ENCODE data around the gene TMEM236. TPM values are rescaled to one million over a fixed set of nuclear protein-coding genes. Genes with fewer than 3 reads are reported as not detected.

Gene TMEM236
- total RNA-seq, 1 experiment from 2014 or later, result 0.24 TPM

GRCh38 chr10:17735166-17735941 is 16.6 kb upstream of the TMEM236 start:
- Histone ChIP-seq H3K79me2 (ENCODE audit: low read depth) (no peaks in the 10 kb centered on the region), H3K4me1 (replicated peaks; ENCODE audit: insufficient read depth) (no peaks in the 10 kb centered on the region), H3K9me3 (ENCODE audit: insufficient read depth, low read depth) (no peaks in the 10 kb centered on the region), H3F3A (ENCODE audit: insufficient read depth, low read depth) (no peaks in the 10 kb centered on the region), H3K9me2 (ENCODE audit: insufficient read depth) (no peaks in the 10 kb centered on the region), H3K27ac (no peak overlapping the region), H3K36me3 (ENCODE audit: low read depth) (no peaks in the 10 kb centered on the region), H3K27me3 (ENCODE audit: insufficient read depth, low read depth) (no peaks in the 10 kb centered on the region), H4K20me1 (ENCODE audit: insufficient read depth) (no peaks in the 10 kb centered on the region), H3K4me2 (no peak overlapping the region), H3K4me3 (no peak overlapping the region), H2AFZ (no peak overlapping the region)
- intact Hi-C loops (cut with micrococcal nuclease; ENCODE audit: unreplicated experiment), result loop anchor here (5.0 kb wide), 2 partner anchors 118 to 367 kb away; partner anchors contain the start of gene HACD1
- BruUV-seq (replicated peaks), result no TSS peak
- TF ChIP-seq EZH2 (IDR thresholded peaks at IDR 0.05; ENCODE audit: low read depth) (no peak), CTCF (conservative IDR thresholded peaks at IDR 0.05) (no peak)
- DNase-seq, result no peak
- POLR2A ChIA-PET (ENCODE audit: unreplicated experiment), result interaction anchor here (0.5 kb wide), 1 partner anchor 342 kb away, joined by 4 read pairs; no protein-coding TSS in a partner anchor
- CTCF ChIA-PET, result interaction anchor here (0.6 kb wide), 1 partner anchor 59 kb away, joined by 3 read pairs; no protein-coding TSS in a partner anchor

DNA sequence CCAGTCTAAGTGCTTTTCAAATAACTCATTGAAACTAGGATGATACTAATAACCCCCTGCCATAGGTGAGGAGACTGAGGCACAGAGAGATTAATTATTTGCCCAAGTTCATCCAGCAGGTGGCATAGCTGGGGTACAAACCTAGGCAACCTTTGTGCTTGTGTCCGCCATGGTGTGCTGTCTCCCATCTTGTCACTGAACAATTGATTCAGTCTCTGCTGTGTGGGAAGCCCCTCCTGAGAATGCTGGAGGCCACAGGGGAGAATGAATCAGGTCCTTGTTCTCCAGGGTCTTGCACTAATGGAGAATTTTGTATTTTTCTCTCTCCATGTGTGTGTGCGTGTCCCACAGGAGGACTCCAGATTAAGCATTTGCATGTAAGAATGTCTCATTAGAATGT is 15.8 kb upstream of the TMEM236 start:
- intact Hi-C loops (cut with micrococcal nuclease; ENCODE audit: unreplicated experiment), result loop anchor here (2.0 to 5.0 kb wide), 3 partner anchors 119 to 479 kb away; partner anchors contain the start of gene HACD1
- CTCF ChIA-PET, result interaction anchor here (0.6 kb wide), 1 partner anchor 60 kb away, joined by 3 read pairs; no protein-coding TSS in a partner anchor
- BruUV-seq (replicated peaks), result no TSS peak

More for the DNA sequence above, 15.8 kb upstream of the TMEM236 start:
- no peaks in the 10 kb centered on the region for H3K36me3 ChIP-seq (ENCODE audit: low read depth)
- no peak overlapping the region for H3K4me2 ChIP-seq
- H3K27me3 ChIP-seq (ENCODE audit: insufficient read depth, low read depth), result no peaks in the 10 kb centered on the region
- no peaks in the 10 kb centered on the region for H3K79me2 ChIP-seq (ENCODE audit: low read depth)
- POLR2A ChIA-PET (ENCODE audit: unreplicated experiment), result no interaction called here
- H3F3A ChIP-seq (ENCODE audit: insufficient read depth, low read depth), result no peaks in the 10 kb centered on the region
- no peaks in the 10 kb centered on the region for H3K9me2 ChIP-seq (ENCODE audit: insufficient read depth)
- H3K27ac ChIP-seq, result no peak overlapping the region
- no peaks in the 10 kb centered on the region for H3K9me3 ChIP-seq (ENCODE audit: insufficient read depth, low read depth)
- no peak for DNase-seq
- H3K4me1 ChIP-seq (replicated peaks; ENCODE audit: insufficient read depth), result no peaks in the 10 kb centered on the region
- no peak overlapping the region for H2AFZ ChIP-seq
- no peak for TF ChIP-seq CTCF (conservative IDR thresholded peaks at IDR 0.05)
- TF ChIP-seq EZH2 (IDR thresholded peaks at IDR 0.05; ENCODE audit: low read depth), result no peak
- no peaks in the 10 kb centered on the region for H4K20me1 ChIP-seq (ENCODE audit: insufficient read depth)
- no peak overlapping the region for H3K4me3 ChIP-seq

Data from PC-9 (cell line).